Neural cell (in vitro differentiated cells): ENCODE data around the gene MCAM.

Experiments
- EP300 ChIP-seq: fragments of 450-650 bp; conservative IDR thresholded peaks from 2 replicates; pipeline ENCODE4 v1.6.1; 2014; ENCODE audit warnings: antibody characterized with exemption, mild to moderate bottlenecking, moderate library complexity; ENCODE audit not compliant: poor library complexity, severe bottlenecking
- EZH2 ChIP-seq: fragments of 200-600, 300-800 bp; shearing (Covaris generic), sonication (generic); IDR thresholded peaks from 2 replicates; pipeline ENCODE4 v1.6.1; 2014; ENCODE audit warnings: antibody characterized with exemption, low read length, borderline replicate concordance, mild to moderate bottlenecking; ENCODE audit not compliant: insufficient read depth, poor library complexity, severe bottlenecking
- MXI1 ChIP-seq: fragments of 450-650 bp; conservative IDR thresholded peaks from 2 replicates; pipeline ENCODE4 v1.6.1; 2014; ENCODE audit warnings: antibody characterized with exemption, mild to moderate bottlenecking; ENCODE audit not compliant: poor library complexity, severe bottlenecking
- POLR2AphosphoS5 ChIP-seq: IDR thresholded peaks from 2 replicates; pipeline ENCODE4 v1.6.1; 2012
- RAD21 ChIP-seq: fragments of 450-650 bp; conservative IDR thresholded peaks from 2 replicates; pipeline ENCODE4 v1.6.1; 2014; ENCODE audit warnings: antibody characterized with exemption, mild to moderate bottlenecking, moderate library complexity
- REST ChIP-seq: IDR thresholded peaks from 2 replicates; pipeline ENCODE4 v1.6.1; 2012; ENCODE audit warnings: borderline replicate concordance
- SMC3 ChIP-seq: fragments of 450-650 bp; conservative IDR thresholded peaks from 2 replicates; pipeline ENCODE4 v1.6.1; 2014; ENCODE audit warnings: antibody characterized with exemption, mild to moderate bottlenecking, moderate library complexity; ENCODE audit not compliant: poor library complexity
- TAF1 ChIP-seq: IDR thresholded peaks from 2 replicates; pipeline ENCODE4 v1.6.1; 2012; ENCODE audit warnings: low read depth
- TF ChIP-seq, protein P1 (sequence below): fragments of 450-650 bp; IDR thresholded peaks from 2 replicates; pipeline ENCODE4 v1.5.1; 2014; ENCODE audit warnings: antibody characterized with exemption, mild to moderate bottlenecking, moderate library complexity; ENCODE audit not compliant: poor library complexity, severe bottlenecking

GRCh38 chr11:119290894-119291497, 25.9 kb downstream of the MCAM start:
- TF ChIP-seq, protein P1, sequence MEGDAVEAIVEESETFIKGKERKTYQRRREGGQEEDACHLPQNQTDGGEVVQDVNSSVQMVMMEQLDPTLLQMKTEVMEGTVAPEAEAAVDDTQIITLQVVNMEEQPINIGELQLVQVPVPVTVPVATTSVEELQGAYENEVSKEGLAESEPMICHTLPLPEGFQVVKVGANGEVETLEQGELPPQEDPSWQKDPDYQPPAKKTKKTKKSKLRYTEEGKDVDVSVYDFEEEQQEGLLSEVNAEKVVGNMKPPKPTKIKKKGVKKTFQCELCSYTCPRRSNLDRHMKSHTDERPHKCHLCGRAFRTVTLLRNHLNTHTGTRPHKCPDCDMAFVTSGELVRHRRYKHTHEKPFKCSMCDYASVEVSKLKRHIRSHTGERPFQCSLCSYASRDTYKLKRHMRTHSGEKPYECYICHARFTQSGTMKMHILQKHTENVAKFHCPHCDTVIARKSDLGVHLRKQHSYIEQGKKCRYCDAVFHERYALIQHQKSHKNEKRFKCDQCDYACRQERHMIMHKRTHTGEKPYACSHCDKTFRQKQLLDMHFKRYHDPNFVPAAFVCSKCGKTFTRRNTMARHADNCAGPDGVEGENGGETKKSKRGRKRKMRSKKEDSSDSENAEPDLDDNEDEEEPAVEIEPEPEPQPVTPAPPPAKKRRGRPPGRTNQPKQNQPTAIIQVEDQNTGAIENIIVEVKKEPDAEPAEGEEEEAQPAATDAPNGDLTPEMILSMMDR = no peak
- TF ChIP-seq MXI1 (no peak), RAD21 (no peak), EP300 (no peak), POLR2AphosphoS5 (no peak), TAF1 (no peak), EZH2 (no peak), SMC3 (no peak), REST (no peak)
